Measurements from ENCODE around the gene UBE2L6. TPM values are rescaled to one million over a fixed set of nuclear protein-coding genes. Genes with fewer than 3 reads are reported as not detected.

Gene UBE2L6
- total RNA-seq: 31.6 and 47.7 TPM in 2 replicates

GRCh38 chr11:57567515-57568329 is at the start of gene UBE2L6:
Gene UBE2L6, minus strand, starts transcription at chr11:57567672. Its CDS starts 61 bp downstream, at chr11:57567611.

GRCh38 chr11:57597461-57597915 is 30.0 kb upstream of the UBE2L6 start, which contains the start of gene SERPING1:
Gene SERPING1, plus strand, starts transcription at chr11:57597685. Its CDS starts 586 bp downstream, at chr11:57598271.

GRCh38 chr11:57536947-57537619 is 30.4 kb downstream of the UBE2L6 start, which contains the start of gene SMTNL1:
Gene SMTNL1, plus strand, starts transcription at chr11:57537595. Its CDS starts 5,048 bp downstream, at chr11:57542643.

GRCh38 chr11:57530596-57531507 is 36.6 kb downstream of the UBE2L6 start, which contains the start of gene TIMM10:
Gene TIMM10, minus strand, starts transcription at chr11:57530754. Its CDS starts 565 bp downstream, at chr11:57530189.

GRCh38 chr11:57515332-57516060 is 52.0 kb downstream of the UBE2L6 start, which contains the start of gene SLC43A1:
Gene SLC43A1, minus strand, starts transcription at chr11:57515702. Its CDS starts 1,591 bp downstream, at chr11:57514111.

Other genes starting within 250 kb of the UBE2L6 start
- 109 and 170 TPM in 2 replicates for gene TNKS1BP1, start 242.7 kb downstream of the UBE2L6 start, total RNA-seq
- 111 and 192 TPM in 2 replicates for gene SSRP1, start 231.8 kb downstream of the UBE2L6 start, total RNA-seq
- not detected in 2 replicates for gene P2RX3, start 229.3 kb downstream of the UBE2L6 start, total RNA-seq
- gene PRG3, start 186.5 kb downstream of the UBE2L6 start, total RNA-seq: not detected in 2 replicates
- 0.08 TPM in 1 of 2 replicates, not detected in the other for gene PRG2, start 177.0 kb downstream of the UBE2L6 start, total RNA-seq
- gene SLC43A3, start 140.6 kb downstream of the UBE2L6 start, total RNA-seq: 16.5 and 93.8 TPM in 2 replicates
- 0.04 and 0.31 TPM in 2 replicates for gene RTN4RL2, start 107.1 kb downstream of the UBE2L6 start, total RNA-seq
- gene SLC43A1, start 52.0 kb downstream of the UBE2L6 start, total RNA-seq: 5.7 and 10.0 TPM in 2 replicates
- 78.7 and 125 TPM in 2 replicates for gene TIMM10, start 36.9 kb downstream of the UBE2L6 start, total RNA-seq
- not detected in 2 replicates for gene SMTNL1, start 30.1 kb downstream of the UBE2L6 start, total RNA-seq
- gene SERPING1, start 30.0 kb upstream of the UBE2L6 start, total RNA-seq: 17.4 and 25.5 TPM in 2 replicates
- 0.08 TPM in 1 of 2 replicates, not detected in the other for gene YPEL4, start 82.2 kb upstream of the UBE2L6 start, total RNA-seq
- 13.7 and 22.4 TPM in 2 replicates for gene CLP1, start 90.1 kb upstream of the UBE2L6 start, total RNA-seq
- gene ZDHHC5, start 100.4 kb upstream of the UBE2L6 start, total RNA-seq: 39.4 and 48.3 TPM in 2 replicates
- 17.2 and 19.6 TPM in 2 replicates for gene MED19, start 144.5 kb upstream of the UBE2L6 start, total RNA-seq
- gene TMX2, start 144.9 kb upstream of the UBE2L6 start, total RNA-seq: 51.1 and 68.6 TPM in 2 replicates
- gene SELENOH, start 173.8 kb upstream of the UBE2L6 start, total RNA-seq: 161 and 188 TPM in 2 replicates
- gene BTBD18, start 184.1 kb upstream of the UBE2L6 start, total RNA-seq: not detected in 2 replicates
- 76.0 and 84.1 TPM in 2 replicates for gene CTNND1, start 194.1 kb upstream of the UBE2L6 start, total RNA-seq